Ovary (tissue), 3 donors: ENCODE results near the gene UBXN4.

Experiments used
- POLR2A ChIP-seq: fragments of 450-650 bp; IDR thresholded peaks from one replicate; pipeline ENCODE4 v1.6.1; 2017; ENCODE audit warnings: antibody characterized with exemption, mild to moderate bottlenecking, moderate library complexity
- TF ChIP-seq, protein P1 (sequence below), 3 donors: fragments of 450-650 bp in 2 of 3; fragments of 200-600 bp in 1 of 3; IDR thresholded peaks; one replicate each; pipeline versions ENCODE4 v1.5.1 to v1.8.0; 2016 to 2022; ENCODE audit warnings: antibody characterized with exemption in 3 of 3, mild to moderate bottlenecking in 1 of 3
- donor health status: DM: no; HTN: no; CAD: no.

DNA sequence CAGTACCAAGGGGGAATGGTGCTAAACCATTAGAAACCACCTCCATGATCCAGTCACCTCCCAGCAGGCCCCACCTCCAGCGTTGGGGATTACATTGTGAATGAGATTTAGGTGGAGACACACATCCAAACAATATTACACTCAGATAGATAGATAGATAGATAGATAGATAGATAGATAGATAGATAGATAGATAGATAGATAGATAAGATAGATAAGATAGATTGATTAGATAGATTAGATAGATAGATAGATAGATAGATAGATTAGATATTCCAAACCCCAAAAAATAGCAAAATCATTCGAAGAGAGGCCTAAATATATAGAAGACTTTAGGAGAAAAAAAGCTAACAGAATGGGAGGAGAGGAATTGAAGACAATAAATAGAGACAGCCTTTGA is 42.8 kb upstream of the UBXN4 start:
- TF ChIP-seq POLR2A: no peak
- TF ChIP-seq, protein P1, sequence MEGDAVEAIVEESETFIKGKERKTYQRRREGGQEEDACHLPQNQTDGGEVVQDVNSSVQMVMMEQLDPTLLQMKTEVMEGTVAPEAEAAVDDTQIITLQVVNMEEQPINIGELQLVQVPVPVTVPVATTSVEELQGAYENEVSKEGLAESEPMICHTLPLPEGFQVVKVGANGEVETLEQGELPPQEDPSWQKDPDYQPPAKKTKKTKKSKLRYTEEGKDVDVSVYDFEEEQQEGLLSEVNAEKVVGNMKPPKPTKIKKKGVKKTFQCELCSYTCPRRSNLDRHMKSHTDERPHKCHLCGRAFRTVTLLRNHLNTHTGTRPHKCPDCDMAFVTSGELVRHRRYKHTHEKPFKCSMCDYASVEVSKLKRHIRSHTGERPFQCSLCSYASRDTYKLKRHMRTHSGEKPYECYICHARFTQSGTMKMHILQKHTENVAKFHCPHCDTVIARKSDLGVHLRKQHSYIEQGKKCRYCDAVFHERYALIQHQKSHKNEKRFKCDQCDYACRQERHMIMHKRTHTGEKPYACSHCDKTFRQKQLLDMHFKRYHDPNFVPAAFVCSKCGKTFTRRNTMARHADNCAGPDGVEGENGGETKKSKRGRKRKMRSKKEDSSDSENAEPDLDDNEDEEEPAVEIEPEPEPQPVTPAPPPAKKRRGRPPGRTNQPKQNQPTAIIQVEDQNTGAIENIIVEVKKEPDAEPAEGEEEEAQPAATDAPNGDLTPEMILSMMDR (IDR thresholded peaks at IDR 0.05): no peak
